Activated CD4-positive, alpha-beta T cell treated with anti-CD3 and anti-CD28 coated beads, Interleukin-2, amount 50 U/mL, for 24 hours (primary cell): Measurements from ENCODE around the gene OR8G5.

ENCODE experiments used
- DNase-seq, 2 donors: peaks; one replicate each; pipeline ENCODE4 v3.0.0-alpha.2; 2020; ENCODE audit warnings: low read depth in 1 of 2, low spot score in 1 of 2

OR8G5 gene

GRCh38 chr11:124285610-124286344, 29.6 kb downstream of the OR8G5 start:
- DNase-seq = no peak

- no peak for DNase-seq
Observed at GRCh38 chr11:124294687-124295086, 38.5 kb downstream of the OR8G5 start.

GRCh38 chr11:124296016-124296415, 39.8 kb downstream of the OR8G5 start:
- DNase-seq = no peak

GRCh38 chr11:124297921-124298320, 41.7 kb downstream of the OR8G5 start:
- DNase-seq = no peak

- DNase-seq = no peak
Observed at GRCh38 chr11:124301548-124301947, 45.4 kb downstream of the OR8G5 start.

- DNase-seq = no peak
Observed at GRCh38 chr11:124302347-124303125, 46.4 kb downstream of the OR8G5 start.

GRCh38 chr11:124307093-124307492, 50.9 kb downstream of the OR8G5 start:
- no peak for DNase-seq

- DNase-seq = no peak
Observed at GRCh38 chr11:124310721-124311120, 54.5 kb downstream of the OR8G5 start.

- DNase-seq = no peak
Observed at GRCh38 chr11:124311269-124311668, 55.1 kb downstream of the OR8G5 start.

- no peak for DNase-seq
Observed at GRCh38 chr11:124311670-124312069, 55.5 kb downstream of the OR8G5 start.

- no peak for DNase-seq
Observed at GRCh38 chr11:124313131-124313530, 57.0 kb downstream of the OR8G5 start.

- DNase-seq = no peak
Observed at GRCh38 chr11:124313849-124314248, 57.7 kb downstream of the OR8G5 start, which contains the start of gene OR8D1. TSS of gene OR8D1 (minus strand) at chr11:124313949. CDS start at chr11:124310766, 3,183 bp downstream.

GRCh38 chr11:124315052-124315451, 58.9 kb downstream of the OR8G5 start:
- DNase-seq = no peak
